Neural cell (in vitro differentiated cells): Measurements from ENCODE around the gene LRIT3.

Experiments used
- EP300 ChIP-seq: fragments of 450-650 bp; conservative IDR thresholded peaks from 2 replicates; pipeline ENCODE4 v1.6.1; 2014; ENCODE audit warnings: antibody characterized with exemption, mild to moderate bottlenecking, moderate library complexity; ENCODE audit not compliant: poor library complexity, severe bottlenecking
- MXI1 ChIP-seq: fragments of 450-650 bp; conservative IDR thresholded peaks from 2 replicates; pipeline ENCODE4 v1.6.1; 2014; ENCODE audit warnings: antibody characterized with exemption, mild to moderate bottlenecking; ENCODE audit not compliant: poor library complexity, severe bottlenecking
- POLR2AphosphoS5 ChIP-seq: IDR thresholded peaks from 2 replicates; pipeline ENCODE4 v1.6.1; 2012
- TF ChIP-seq, protein P1 (sequence below): fragments of 450-650 bp; IDR thresholded peaks from 2 replicates; pipeline ENCODE4 v1.5.1; 2014; ENCODE audit warnings: antibody characterized with exemption, mild to moderate bottlenecking, moderate library complexity; ENCODE audit not compliant: poor library complexity, severe bottlenecking

DNA sequence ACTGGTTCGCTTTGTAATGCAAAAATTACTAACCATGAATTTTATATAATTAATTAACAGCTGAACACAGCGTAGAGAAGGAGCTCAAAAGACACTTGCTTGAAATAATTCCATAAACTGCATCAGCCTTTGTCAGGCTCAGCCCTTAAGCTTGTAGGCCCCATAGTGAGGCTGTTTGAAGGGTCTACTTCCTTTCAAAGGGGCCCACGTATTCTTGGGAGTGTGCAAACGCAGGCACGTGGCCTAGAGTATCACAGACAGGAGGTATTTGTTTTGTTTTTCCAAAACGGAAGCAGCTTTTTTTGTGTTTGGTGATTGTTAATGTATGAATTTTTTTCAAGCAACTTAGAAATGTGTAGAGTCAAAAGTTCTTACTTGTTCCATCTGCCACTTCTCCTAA, 39.2 kb downstream of the LRIT3 start:
- TF ChIP-seq, protein P1, sequence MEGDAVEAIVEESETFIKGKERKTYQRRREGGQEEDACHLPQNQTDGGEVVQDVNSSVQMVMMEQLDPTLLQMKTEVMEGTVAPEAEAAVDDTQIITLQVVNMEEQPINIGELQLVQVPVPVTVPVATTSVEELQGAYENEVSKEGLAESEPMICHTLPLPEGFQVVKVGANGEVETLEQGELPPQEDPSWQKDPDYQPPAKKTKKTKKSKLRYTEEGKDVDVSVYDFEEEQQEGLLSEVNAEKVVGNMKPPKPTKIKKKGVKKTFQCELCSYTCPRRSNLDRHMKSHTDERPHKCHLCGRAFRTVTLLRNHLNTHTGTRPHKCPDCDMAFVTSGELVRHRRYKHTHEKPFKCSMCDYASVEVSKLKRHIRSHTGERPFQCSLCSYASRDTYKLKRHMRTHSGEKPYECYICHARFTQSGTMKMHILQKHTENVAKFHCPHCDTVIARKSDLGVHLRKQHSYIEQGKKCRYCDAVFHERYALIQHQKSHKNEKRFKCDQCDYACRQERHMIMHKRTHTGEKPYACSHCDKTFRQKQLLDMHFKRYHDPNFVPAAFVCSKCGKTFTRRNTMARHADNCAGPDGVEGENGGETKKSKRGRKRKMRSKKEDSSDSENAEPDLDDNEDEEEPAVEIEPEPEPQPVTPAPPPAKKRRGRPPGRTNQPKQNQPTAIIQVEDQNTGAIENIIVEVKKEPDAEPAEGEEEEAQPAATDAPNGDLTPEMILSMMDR = no peak
- TF ChIP-seq EP300 = no peak
- no peak for TF ChIP-seq POLR2AphosphoS5
- no peak for TF ChIP-seq MXI1
